Activated naive CD8-positive, alpha-beta T cell treated with anti-CD3 and anti-CD28 coated beads, Interleukin-2, amount 10 ng/mL, durations not matched to agents 7 days and 5 days (primary cell): ENCODE results near the gene NOS3. TPM values are rescaled to one million over a fixed set of nuclear protein-coding genes. Genes with fewer than 3 reads are reported as not detected.
A peak's percentile ranks its signal among the peaks of the same experiment; 100 is the strongest.

Source experiments
- ATAC-seq: fragments of 150-1000 bp; cut with Tn5 transposase; one replicate; pipeline ENCODE4 v1.10.0; 2021; ENCODE audit warnings: low read depth, moderate library complexity
- POLR2A ChIA-PET: fragments of 350-600 bp; sonication (Branson Sonifier 250); formaldehyde crosslinking; loops from one replicate; lab custom pipeline; 2021; ENCODE audit warnings: antibody characterized with exemption; lab: Charles Lee
- DNase-seq: peaks from one replicate; pipeline ENCODE4 v3.0.0; 2021
- H3K27ac Mint-ChIP-seq: one replicate; pipeline ENCODE4 v1.8.0; 2022; ENCODE audit warnings: mild to moderate bottlenecking, mixed read lengths
- H3K27me3 Mint-ChIP-seq: one replicate; pipeline ENCODE4 v1.8.0; 2022; ENCODE audit warnings: mild to moderate bottlenecking, moderate library complexity, mixed read lengths
- H3K36me3 Mint-ChIP-seq: one replicate; pipeline ENCODE4 v1.8.0; 2021; ENCODE audit warnings: mild to moderate bottlenecking, mixed read lengths
- H3K4me1 Mint-ChIP-seq: one replicate; pipeline ENCODE4 v1.8.0; 2021; ENCODE audit warnings: mixed read lengths
- H3K4me3 Mint-ChIP-seq: one replicate; pipeline ENCODE4 v1.8.0; 2022; ENCODE audit warnings: mild to moderate bottlenecking, moderate library complexity, mixed read lengths
- H3K9me3 Mint-ChIP-seq: one replicate; pipeline ENCODE4 v1.8.0; 2021; ENCODE audit warnings: mixed read lengths
- total RNA-seq, 2 experiments: library from RNA; stranded (reverse); gene quantifications; one replicate each; pipeline ENCODE4 v1.2.3, GENCODE V29; 2021

NOS3 gene
- total RNA-seq, 2 experiments from 2014 or later = 12.5 to 15.8 TPM

GRCh38 chr7:150973571-150974451 is 17.0 kb upstream of the NOS3 start:
- H3K4me3 Mint-ChIP-seq = peak overlapping the region; percentile 78

GRCh38 chr7:150974468-150975391 is 16.1 kb upstream of the NOS3 start:
- peaks cover 1% of the 10 kb centered on the region for H3K36me3 Mint-ChIP-seq
- H3K27ac Mint-ChIP-seq = peak overlapping the region; percentile 80
- peaks cover 36% of the 10 kb centered on the region for H3K27me3 Mint-ChIP-seq
- no peaks in the 10 kb centered on the region for H3K9me3 Mint-ChIP-seq
- DNase-seq (peak; percentile 81), ATAC-seq (peak; percentile 86)
- H3K4me1 Mint-ChIP-seq = peaks cover 16% of the 10 kb centered on the region
- peak overlapping the region; percentile 78 for H3K4me3 Mint-ChIP-seq
- POLR2A ChIA-PET = interaction anchor here (1.0 kb wide), 1 partner anchor 39 kb away, joined by 4 read pairs; no protein-coding TSS in a partner anchor

More at GRCh38 chr7:150973571-150974451, 17.0 kb upstream of the NOS3 start:
- ATAC-seq = peak; percentile 5
- H3K4me1 Mint-ChIP-seq = peaks cover 15% of the 10 kb centered on the region
- DNase-seq = no peak
- H3K27me3 Mint-ChIP-seq = peaks cover 30% of the 10 kb centered on the region
- H3K27ac Mint-ChIP-seq = peak overlapping the region; percentile 43
- POLR2A ChIA-PET = no interaction called here
- no peaks in the 10 kb centered on the region for H3K9me3 Mint-ChIP-seq
- H3K36me3 Mint-ChIP-seq = peaks cover under 1% of the 10 kb centered on the region

- POLR2A ChIA-PET = interaction anchor here (1.0 kb wide), 1 partner anchor 38 kb away, joined by 4 read pairs; no protein-coding TSS in a partner anchor
- H3K9me3 Mint-ChIP-seq = no peaks in the 10 kb centered on the region
- peaks cover 1% of the 10 kb centered on the region for H3K36me3 Mint-ChIP-seq
- ATAC-seq (no peak), DNase-seq (no peak)
- peaks cover 46% of the 10 kb centered on the region for H3K27me3 Mint-ChIP-seq
- H3K27ac Mint-ChIP-seq = no peak overlapping the region
- H3K4me1 Mint-ChIP-seq = peaks cover 16% of the 10 kb centered on the region
- H3K4me3 Mint-ChIP-seq = peak overlapping the region; percentile 72
These were observed 15.1 kb upstream of the NOS3 start for GRCh38 chr7:150975536-150976319.

- Mint-ChIP-seq H3K4me1 (peaks cover 16% of the 10 kb centered on the region), H3K36me3 (peaks cover 1% of the 10 kb centered on the region), H3K27me3 (peaks cover 53% of the 10 kb centered on the region), H3K4me3 (peak overlapping the region; percentile 75), H3K27ac (no peak overlapping the region), H3K9me3 (no peaks in the 10 kb centered on the region)
- no peak for ATAC-seq
- POLR2A ChIA-PET = no interaction called here
- DNase-seq = no peak
These were observed 14.1 kb upstream of the NOS3 start for GRCh38 chr7:150976529-150977381.

GRCh38 chr7:150977382-150978125 is 13.3 kb upstream of the NOS3 start:
- H3K9me3 Mint-ChIP-seq = no peaks in the 10 kb centered on the region
- no peak overlapping the region for H3K27ac Mint-ChIP-seq
- peaks cover 61% of the 10 kb centered on the region for H3K27me3 Mint-ChIP-seq
- peaks cover 16% of the 10 kb centered on the region for H3K4me1 Mint-ChIP-seq
- POLR2A ChIA-PET = no interaction called here
- H3K4me3 Mint-ChIP-seq = peak overlapping the region; percentile 75
- peaks cover 1% of the 10 kb centered on the region for H3K36me3 Mint-ChIP-seq
- DNase-seq (no peak), ATAC-seq (no peak)

GRCh38 chr7:150978126-150978789 is 12.6 kb upstream of the NOS3 start, which contains the start of gene KCNH2:
Gene KCNH2 (minus strand): TSS chr7:150978321. CDS start chr7:150977913, 408 bp downstream.
- Mint-ChIP-seq H3K4me3 (peak within 1 kb of the TSS; percentile 80), H3K36me3 (peaks cover 1% of the 10 kb centered on the region), H3K27me3 (peaks cover 65% of the 10 kb centered on the region), H3K27ac (peak within 1 kb of the TSS; percentile 74), H3K9me3 (no peaks in the 10 kb centered on the region), H3K4me1 (peaks cover 16% of the 10 kb centered on the region)
- DNase-seq = no peak
- no peak for ATAC-seq
- POLR2A ChIA-PET = no interaction called here

- DNase-seq (no peak), ATAC-seq (no peak)
- H3K9me3 Mint-ChIP-seq = no peaks in the 10 kb centered on the region
- peaks cover 12% of the 10 kb centered on the region for H3K4me1 Mint-ChIP-seq
- H3K27ac Mint-ChIP-seq = no peak overlapping the region
- peaks cover 76% of the 10 kb centered on the region for H3K27me3 Mint-ChIP-seq
- no peak overlapping the region for H3K4me3 Mint-ChIP-seq
- H3K36me3 Mint-ChIP-seq = peaks cover 1% of the 10 kb centered on the region
- POLR2A ChIA-PET = interaction anchor here (1.4 kb wide), 1 partner anchor 9 kb away, joined by 4 read pairs; no protein-coding TSS in a partner anchor
These were observed 11.0 kb upstream of the NOS3 start for GRCh38 chr7:150979713-150980390.

- H3K9me3 Mint-ChIP-seq = no peaks in the 10 kb centered on the region
- H3K36me3 Mint-ChIP-seq = peaks cover 1% of the 10 kb centered on the region
- ATAC-seq (no peak), DNase-seq (no peak)
- H3K27ac Mint-ChIP-seq = no peak overlapping the region
- H3K27me3 Mint-ChIP-seq = peaks cover 79% of the 10 kb centered on the region
- no peak overlapping the region for H3K4me3 Mint-ChIP-seq
- H3K4me1 Mint-ChIP-seq = peaks cover 8% of the 10 kb centered on the region
- POLR2A ChIA-PET = interaction anchor here (1.4 kb wide), 1 partner anchor 10 kb away, joined by 4 read pairs; no protein-coding TSS in a partner anchor
These were observed 10.2 kb upstream of the NOS3 start for GRCh38 chr7:150980663-150981062.

- Mint-ChIP-seq H3K4me1 (peaks cover 12% of the 10 kb centered on the region), H3K36me3 (peaks cover 1% of the 10 kb centered on the region), H3K27ac (no peak overlapping the region), H3K4me3 (no peak overlapping the region), H3K27me3 (peaks cover 76% of the 10 kb centered on the region), H3K9me3 (no peaks in the 10 kb centered on the region)
- ATAC-seq (no peak), DNase-seq (no peak)
- POLR2A ChIA-PET = no interaction called here
These were observed 9.2 kb upstream of the NOS3 start for GRCh38 chr7:150981644-150982043.

- Mint-ChIP-seq H3K4me1 (peaks cover 9% of the 10 kb centered on the region), H3K27ac (no peak overlapping the region), H3K9me3 (no peaks in the 10 kb centered on the region), H3K36me3 (peaks cover 1% of the 10 kb centered on the region), H3K4me3 (no peak overlapping the region), H3K27me3 (peaks cover 75% of the 10 kb centered on the region)
- POLR2A ChIA-PET = no interaction called here
- DNase-seq = no peak
- ATAC-seq = no peak
These were observed 8.5 kb upstream of the NOS3 start for GRCh38 chr7:150982351-150982750.
